Sigmoid colon (tissue), 7 donors: Measurements from ENCODE around the gene SYS1. TPM values are rescaled to one million over a fixed set of nuclear protein-coding genes. Genes with fewer than 3 reads are reported as not detected.

Source experiments
- DNase-seq: peaks from one replicate; pipeline ENCODE4 v3.0.0-alpha.2; 2019
- H3K27ac ChIP-seq, 4 donors: fragments of 200-600 bp; sonication (generic); one replicate each; pipeline ENCODE4 v1.5.1; 2016 to 2019; ENCODE audit warnings: mild to moderate bottlenecking in 1 of 4
- H3K27me3 ChIP-seq, 3 donors: fragments of 200-600 bp; sonication (generic); one replicate each; pipeline ENCODE4 v1.5.1; 2019; ENCODE audit warnings: mild to moderate bottlenecking in 1 of 3
- H3K36me3 ChIP-seq, 4 donors: fragments of 200-600 bp; sonication (generic); one replicate each; pipeline ENCODE4 v1.5.1; 2016 to 2019
- H3K4me1 ChIP-seq, 4 donors: fragments of 200-600 bp; sonication (generic); one replicate each; pipeline ENCODE4 v1.5.1; 2017 to 2019
- H3K4me3 ChIP-seq, 4 donors: fragments of 200-600 bp; sonication (generic); one replicate each; pipeline ENCODE4 v1.5.1; 2017 to 2019; ENCODE audit warnings: mild to moderate bottlenecking in 2 of 4, moderate library complexity in 1 of 4
- H3K9me3 ChIP-seq, 4 donors: fragments of 200-600 bp in 3 of 4; sonication (generic) in 3 of 4; one replicate each; pipeline versions ENCODE4 v1.5.1 to v1.6.1; 2013 to 2019
- CTCF ChIP-seq, 4 experiments: fragments of 450-650 bp in 3 of 4; fragments of 200-600 bp in 1 of 4; IDR thresholded peaks; one replicate each; pipeline ENCODE4 v1.5.1; 2016 to 2019; ENCODE audit warnings: antibody characterized with exemption in 4 of 4, mild to moderate bottlenecking in 3 of 4, moderate library complexity in 2 of 4
- EP300 ChIP-seq, 4 donors: sonication (generic); formaldehyde crosslinking; IDR thresholded peaks; one replicate each; pipeline ENCODE4 v1.6.1; 2017; ENCODE audit warnings: antibody characterized with exemption in 4 of 4
- POLR2A ChIP-seq, 2 donors: fragments of 450-650 bp; IDR thresholded peaks; one replicate each; pipeline ENCODE4 v1.6.1; 2016; ENCODE audit warnings: antibody characterized with exemption in 2 of 2, mild to moderate bottlenecking in 2 of 2, moderate library complexity in 2 of 2
- POLR2AphosphoS5 ChIP-seq, 4 donors: sonication (generic); formaldehyde crosslinking; IDR thresholded peaks; one replicate each; pipeline ENCODE4 v1.6.1; 2017; ENCODE audit warnings: antibody characterized with exemption in 4 of 4
- WGBS, 2 donors: extraction: QIAGEN DNeasy Blood & Tissue Kit; methylation state at CpG; one replicate each; pipeline ENCODE4 v1.1.7; 2013; 5-methylcytosine and 5-hydroxymethylcytosine counted together
- intact Hi-C: fragments of 100-400 bp; cut with DNase I; formaldehyde crosslinking; loops from one replicate; pipeline ENCODE4 v1.15.1; 2023
- polyA plus RNA-seq, 3 donors: library from polyadenylated mRNA; stranded (reverse); fragments of 200-250 nt; gene quantifications; one replicate each; pipeline ENCODE4 v1.2.3, GENCODE V29; 2013
- total RNA-seq, 4 donors: library from RNA; depleted of rRNA; stranded (reverse); fragments of >200 nt; gene quantifications; one replicate each; pipeline ENCODE4 v1.1.0, GENCODE V29; 2016
- donor health status: healthy with polysubstance abuse.
- donor health status: Bipolar disorder and iron deficiency.
- donor health status: healthy.

SYS1 gene
- total and polyA plus RNA-seq, 7 donors: 14.4 to 58.7 (median 44.2) TPM

DNA sequence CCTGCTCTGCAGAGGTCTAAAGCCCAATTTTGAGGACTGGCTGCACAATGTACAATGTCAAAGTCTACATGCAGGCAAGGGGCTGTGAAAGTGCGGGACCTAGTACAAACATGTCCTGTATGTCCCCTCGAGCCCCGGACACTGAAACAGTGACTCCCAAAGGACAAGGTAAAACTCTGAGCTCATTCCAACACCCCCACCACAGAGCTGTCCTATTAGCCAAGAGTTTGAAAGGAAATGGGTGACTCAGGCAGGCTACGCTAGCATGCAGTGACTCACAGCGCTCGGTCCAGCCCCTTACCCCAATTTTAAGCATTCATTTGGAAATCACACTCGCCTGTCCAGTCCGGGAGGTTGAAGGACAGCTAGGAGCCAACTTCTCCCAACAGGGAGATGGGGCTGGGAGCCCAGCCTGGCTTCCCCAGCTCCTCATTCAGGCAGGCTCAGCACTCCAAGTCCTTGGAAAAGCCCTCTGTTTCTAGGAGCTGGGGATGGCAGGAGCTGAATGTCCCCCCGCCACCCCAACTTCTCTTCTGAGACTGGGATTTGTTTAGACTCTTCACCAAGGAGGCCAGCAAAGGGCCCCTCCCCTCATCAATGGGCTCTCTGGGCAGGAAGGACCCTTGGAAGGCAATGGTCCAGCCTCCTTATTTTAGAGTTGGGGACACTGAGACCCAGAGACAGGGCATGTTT is 18.6 kb upstream of the SYS1 start:
- intact Hi-C loops: loop anchor here (2.0 to 10.0 kb wide), 3 partner anchors 14 to 2000 kb away; no protein-coding TSS in a partner anchor
- no peaks in the 10 kb centered on the region for H3K27me3 ChIP-seq
- no peaks in the 10 kb centered on the region for H3K9me3 ChIP-seq
- peak overlapping the region; percentile 94 to 99 (median 97) for H3K27ac ChIP-seq
- DNase-seq: peak; percentile 88
- H3K4me1 ChIP-seq: peaks cover 0 to 87% (median 83%) of the 10 kb centered on the region in 4 donors
- H3K36me3 ChIP-seq: peaks cover 0 to 13% (median 0%) of the 10 kb centered on the region in 4 donors
- WGBS, 2 donors: 12 to 56% methylated on average over 9 of the region's 9 CpGs
- H3K4me3 ChIP-seq: peak overlapping the region; percentile 18 to 94 (median 90)
- TF ChIP-seq EP300 (IDR thresholded peaks at IDR 0.05): no peak
- no peak for TF ChIP-seq CTCF (IDR thresholded peaks at IDR 0.05)
- TF ChIP-seq POLR2AphosphoS5 (IDR thresholded peaks at IDR 0.05): peak; percentile 35 to 65 (median 48)
- TF ChIP-seq POLR2A (IDR thresholded peaks at IDR 0.05): peak in 1 of 2 donors; percentile 5

- Histone ChIP-seq H3K4me1 (peaks cover 0 to 77% (median 73%) of the 10 kb centered on the region in 4 donors), H3K36me3 (peaks cover 0 to 8% (median 0%) of the 10 kb centered on the region in 4 donors), H3K27ac (peak overlapping the region; percentile 94 to 99 (median 97)), H3K4me3 (peak overlapping the region; percentile 18 to 94 (median 90)), H3K9me3 (no peaks in the 10 kb centered on the region), H3K27me3 (no peaks in the 10 kb centered on the region)
- intact Hi-C loops: loop anchor here (2.0 to 10.0 kb wide), 3 partner anchors 13 to 1999 kb away; no protein-coding TSS in a partner anchor
- DNase-seq: no peak
- WGBS, 2 donors: 20 to 58% methylated on average over 9 of the region's 9 CpGs
- TF ChIP-seq POLR2A (IDR thresholded peaks at IDR 0.05) (peak in 1 of 2 donors; percentile 20), CTCF (IDR thresholded peaks at IDR 0.05) (no peak), POLR2AphosphoS5 (IDR thresholded peaks at IDR 0.05) (peak in 3 of 4 donors; percentile 15 to 24 (median 22))
Observed at GRCh38 chr20:45345104-45345936, 17.6 kb upstream of the SYS1 start.

DNA sequence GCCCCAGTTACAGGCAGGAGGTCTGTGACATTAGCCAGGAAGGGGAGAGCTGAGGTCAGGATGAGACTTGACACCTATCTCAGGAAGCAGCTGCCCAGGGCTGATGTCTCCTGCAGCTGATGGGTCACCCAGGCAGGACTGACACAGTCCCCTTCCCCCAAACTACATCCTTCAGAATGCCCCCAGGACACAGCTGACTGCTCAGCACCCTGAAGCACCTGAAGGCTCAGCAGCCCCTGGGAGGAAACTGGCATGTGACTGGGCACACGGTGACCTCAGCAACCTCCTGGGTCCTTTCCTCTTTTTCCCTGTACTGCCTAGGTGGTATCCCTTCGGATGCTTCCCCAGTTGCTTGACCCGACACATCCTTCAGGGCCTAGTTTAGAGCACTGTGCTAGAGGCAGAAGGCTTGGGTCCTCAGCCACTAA is 16.7 kb upstream of the SYS1 start:
- Histone ChIP-seq H3K36me3 (no peaks in the 10 kb centered on the region), H3K27ac (peak overlapping the region; percentile 94 to 99 (median 97)), H3K4me3 (peak overlapping the region; percentile 87 to 94 (median 90)), H3K27me3 (no peaks in the 10 kb centered on the region), H3K9me3 (no peaks in the 10 kb centered on the region), H3K4me1 (peaks cover 0 to 67% (median 63%) of the 10 kb centered on the region in 4 donors)
- intact Hi-C loops: loop anchor here (10.0 kb wide), 2 partner anchors 1212 to 1998 kb away; no protein-coding TSS in a partner anchor
- WGBS, 2 donors: 7 to 50% methylated on average over 3 of the region's 3 CpGs
- TF ChIP-seq EP300 (IDR thresholded peaks at IDR 0.05) (no peak), CTCF (IDR thresholded peaks at IDR 0.05) (no peak), POLR2AphosphoS5 (IDR thresholded peaks at IDR 0.05) (no peak)
- no peak for DNase-seq

DNA sequence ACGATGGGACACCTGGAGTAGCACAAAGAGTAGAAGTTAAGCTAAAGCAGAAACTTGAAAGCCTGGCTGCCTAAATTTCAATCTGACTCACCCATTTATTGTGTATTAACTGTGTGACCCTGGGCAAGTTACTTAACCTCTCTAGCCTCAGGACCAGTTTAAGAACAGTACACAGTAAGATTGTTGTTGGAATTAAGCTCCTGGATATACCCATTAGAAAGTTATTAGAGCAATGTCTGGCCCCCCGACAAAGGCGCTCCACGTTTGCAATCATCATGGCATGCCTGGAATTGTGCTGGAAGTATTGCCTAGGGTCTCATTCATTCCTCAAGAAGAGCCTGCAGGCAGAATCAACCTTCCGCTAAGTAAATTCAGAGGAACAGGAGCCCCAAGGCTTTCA is 16.1 kb upstream of the SYS1 start:
- no peak for DNase-seq
- Histone ChIP-seq H3K4me1 (peaks cover 0 to 62% (median 58%) of the 10 kb centered on the region in 4 donors), H3K27me3 (no peaks in the 10 kb centered on the region), H3K36me3 (no peaks in the 10 kb centered on the region), H3K9me3 (no peaks in the 10 kb centered on the region), H3K27ac (peak overlapping the region; percentile 94 to 99 (median 97)), H3K4me3 (peak overlapping the region; percentile 87 to 94 (median 90))
- TF ChIP-seq POLR2AphosphoS5 (IDR thresholded peaks at IDR 0.05) (no peak), CTCF (IDR thresholded peaks at IDR 0.05) (no peak), EP300 (IDR thresholded peaks at IDR 0.05) (no peak), POLR2A (IDR thresholded peaks at IDR 0.05) (no peak)
- WGBS, 2 donors: 11 to 59% methylated on average over 5 of the region's 5 CpGs
- intact Hi-C loops: loop anchor here (10.0 kb wide), 2 partner anchors 1212 to 1998 kb away; no protein-coding TSS in a partner anchor
